Natural killer cell treated with Interleukin-12 subunit alpha and Interleukin-12 subunit beta and Interleukin-15 and Interleukin-18, amount 100 ng/mL, for 72 hours (primary cell): ENCODE measurements around the gene GAS7. TPM values are rescaled to one million over a fixed set of nuclear protein-coding genes. Genes with fewer than 3 reads are reported as not detected.
"Not testable (repeated sequence)": the region's sequence is repeated elsewhere in the genome, so short reads cannot be mapped to it uniquely, and the experiment has no call there.

ENCODE experiments used
- ATAC-seq, 2 donors: fragments of 150-1000 bp; cut with Tn5 transposase in 1 of 2; sonication (Bioruptor Pico), chemical (Tn5 transposase) in 1 of 2; 2 replicates each; pipeline ENCODE4 v1.10.0; 2021
- DNase-seq: peaks from one replicate; pipeline ENCODE4 v3.0.0; 2022; ENCODE audit warnings: low spot score
- H3K27ac Mint-ChIP-seq, 2 donors: 1 replicate in 1 of 2; 2 replicates in 1 of 2; pipeline ENCODE4 v1.8.0; 2022; ENCODE audit warnings: mixed read lengths in 2 of 2, mild to moderate bottlenecking in 1 of 2, moderate library complexity in 1 of 2
- H3K27me3 Mint-ChIP-seq, 2 donors: 1 replicate in 1 of 2; 2 replicates in 1 of 2; pipeline ENCODE4 v1.8.0; 2022; ENCODE audit warnings: mixed read lengths in 2 of 2
- H3K36me3 Mint-ChIP-seq: one replicate; pipeline ENCODE4 v1.8.0; 2022; ENCODE audit warnings: mixed read lengths
- H3K4me1 Mint-ChIP-seq, 2 donors: 1 replicate in 1 of 2; 2 replicates in 1 of 2; pipeline ENCODE4 v1.8.0; 2022; ENCODE audit warnings: low read depth in 2 of 2, mixed read lengths in 2 of 2, mild to moderate bottlenecking in 1 of 2
- H3K4me3 Mint-ChIP-seq: one replicate; pipeline ENCODE4 v1.8.0; 2022; ENCODE audit warnings: mixed read lengths
- H3K9me3 Mint-ChIP-seq: 2 replicates; pipeline ENCODE4 v1.8.0; 2022; ENCODE audit warnings: mixed read lengths
- total RNA-seq, 2 donors: library from RNA; stranded (reverse); gene quantifications; one replicate each; pipeline ENCODE4 v1.2.3, GENCODE V29; 2022

The GAS7 gene
- total RNA-seq, 2 donors from 2014 or later = 4.9 to 5.5 TPM

GRCh38 chr17:9928601-9929333, 269.6 kb downstream of the GAS7 start:
- H3K4me1 Mint-ChIP-seq = peaks cover 5 to 6% of the 10 kb centered on the region in 2 donors
- ATAC-seq = no peak

GRCh38 chr17:9926150-9926804, 272.1 kb downstream of the GAS7 start:
- ATAC-seq = no peak
- H3K4me1 Mint-ChIP-seq = peaks cover 5 to 6% of the 10 kb centered on the region in 2 donors
- H3K27ac Mint-ChIP-seq = no peak overlapping the region
- H3K27me3 Mint-ChIP-seq = no peaks in the 10 kb centered on the region
- no peaks in the 10 kb centered on the region for H3K9me3 Mint-ChIP-seq
- no peaks in the 10 kb centered on the region for H3K36me3 Mint-ChIP-seq
- no peak for DNase-seq
- H3K4me3 Mint-ChIP-seq = no peak overlapping the region

More at GRCh38 chr17:9928601-9929333, 269.6 kb downstream of the GAS7 start:
- Mint-ChIP-seq H3K27ac (no peak overlapping the region), H3K27me3 (no peaks in the 10 kb centered on the region), H3K4me3 (no peak overlapping the region), H3K9me3 (no peaks in the 10 kb centered on the region), H3K36me3 (no peaks in the 10 kb centered on the region)
- no peak for DNase-seq

- Mint-ChIP-seq H3K27ac (no peak overlapping the region), H3K27me3 (no peaks in the 10 kb centered on the region), H3K9me3 (no peaks in the 10 kb centered on the region), H3K4me1 (peaks cover 5 to 6% of the 10 kb centered on the region in 2 donors), H3K4me3 (no peak overlapping the region), H3K36me3 (no peaks in the 10 kb centered on the region)
- peak in 1 of 2 donors; percentile 6 for ATAC-seq
- DNase-seq = no peak
These were observed 272.9 kb downstream of the GAS7 start for GRCh38 chr17:9925457-9925856.

- Mint-ChIP-seq H3K4me3 (no peak overlapping the region), H3K36me3 (no peaks in the 10 kb centered on the region), H3K9me3 (no peaks in the 10 kb centered on the region), H3K27ac (peak overlapping the region in 1 of 2 donors; percentile 73), H3K27me3 (no peaks in the 10 kb centered on the region), H3K4me1 (peaks cover 5 to 6% of the 10 kb centered on the region in 2 donors)
- DNase-seq (no peak), ATAC-seq (peak; percentile 49 to 76)
These were observed 273.6 kb downstream of the GAS7 start for GRCh38 chr17:9924735-9925191.

GRCh38 chr17:9922012-9922848, 276.2 kb downstream of the GAS7 start:
- Mint-ChIP-seq H3K27ac (no peak overlapping the region), H3K36me3 (no peaks in the 10 kb centered on the region), H3K27me3 (no peaks in the 10 kb centered on the region), H3K4me3 (no peak overlapping the region), H3K9me3 (no peaks in the 10 kb centered on the region), H3K4me1 (peaks cover 5 to 6% of the 10 kb centered on the region in 2 donors)
- no peak for DNase-seq
- ATAC-seq = no peak

GRCh38 chr17:9921216-9921615, 277.2 kb downstream of the GAS7 start:
- not testable (repeated sequence) for DNase-seq, H3K36me3 Mint-ChIP-seq, H3K27ac Mint-ChIP-seq, H3K27me3 Mint-ChIP-seq, H3K4me3 Mint-ChIP-seq, H3K9me3 Mint-ChIP-seq, H3K4me1 Mint-ChIP-seq, ATAC-seq

- DNase-seq (no peak), ATAC-seq (peak in 1 of 2 donors; percentile 6)
- H3K27ac Mint-ChIP-seq = no peak overlapping the region
- H3K4me3 Mint-ChIP-seq = no peak overlapping the region
- H3K36me3 Mint-ChIP-seq = no peaks in the 10 kb centered on the region
- H3K4me1 Mint-ChIP-seq = no peaks in the 10 kb centered on the region
- no peaks in the 10 kb centered on the region for H3K27me3 Mint-ChIP-seq
- H3K9me3 Mint-ChIP-seq = no peaks in the 10 kb centered on the region
These were observed 279.5 kb downstream of the GAS7 start for GRCh38 chr17:9918804-9919352.

- DNase-seq (no peak), ATAC-seq (no peak)
- Mint-ChIP-seq H3K9me3 (no peaks in the 10 kb centered on the region), H3K27ac (no peak overlapping the region), H3K36me3 (no peaks in the 10 kb centered on the region), H3K4me3 (no peak overlapping the region), H3K4me1 (no peaks in the 10 kb centered on the region), H3K27me3 (no peaks in the 10 kb centered on the region)
These were observed 280.1 kb downstream of the GAS7 start for GRCh38 chr17:9918352-9918751.

- Mint-ChIP-seq H3K9me3 (no peaks in the 10 kb centered on the region), H3K36me3 (no peaks in the 10 kb centered on the region), H3K27me3 (no peaks in the 10 kb centered on the region), H3K4me1 (no peaks in the 10 kb centered on the region), H3K27ac (no peak overlapping the region), H3K4me3 (no peak overlapping the region)
- DNase-seq (no peak), ATAC-seq (peak in 1 of 2 donors; percentile 17)
These were observed 280.6 kb downstream of the GAS7 start for GRCh38 chr17:9917801-9918200.

- DNase-seq = no peak
- H3K36me3 Mint-ChIP-seq = no peaks in the 10 kb centered on the region
- H3K4me1 Mint-ChIP-seq = no peaks in the 10 kb centered on the region
These were observed 281.3 kb downstream of the GAS7 start for GRCh38 chr17:9917131-9917530.

GRCh38 chr17:9916108-9916507, 282.3 kb downstream of the GAS7 start:
- DNase-seq (no peak), ATAC-seq (no peak)
- no peaks in the 10 kb centered on the region for H3K36me3 Mint-ChIP-seq
- H3K9me3 Mint-ChIP-seq = no peaks in the 10 kb centered on the region
- H3K4me3 Mint-ChIP-seq = no peak overlapping the region
- H3K4me1 Mint-ChIP-seq = no peaks in the 10 kb centered on the region
- H3K27me3 Mint-ChIP-seq = no peaks in the 10 kb centered on the region
- no peak overlapping the region for H3K27ac Mint-ChIP-seq

More at GRCh38 chr17:9917131-9917530, 281.3 kb downstream of the GAS7 start:
- Mint-ChIP-seq H3K4me3 (no peak overlapping the region), H3K9me3 (no peaks in the 10 kb centered on the region), H3K27me3 (no peaks in the 10 kb centered on the region), H3K27ac (no peak overlapping the region)
- ATAC-seq = no peak

GRCh38 chr17:9913476-9913875, 284.9 kb downstream of the GAS7 start:
- no peak for DNase-seq
- H3K36me3 Mint-ChIP-seq = no peaks in the 10 kb centered on the region
- no peaks in the 10 kb centered on the region for H3K27me3 Mint-ChIP-seq
- no peak overlapping the region for H3K27ac Mint-ChIP-seq
- no peak overlapping the region for H3K4me3 Mint-ChIP-seq
- H3K9me3 Mint-ChIP-seq = no peaks in the 10 kb centered on the region
- no peak for ATAC-seq
- peaks cover 0 to 2% of the 10 kb centered on the region in 2 donors for H3K4me1 Mint-ChIP-seq
